HEK293 (cell line): Measurements from ENCODE around the gene EFEMP2.

Source experiments
- MZF1 ChIP-seq: fragments of 450-650 bp; formaldehyde crosslinking; IDR thresholded peaks from 2 replicates; pipeline ENCODE4 v1.5.1; 2017; ENCODE audit warnings: missing biosample characterization, missing genetic modification characterization, borderline replicate concordance
- ZNF112 ChIP-seq: fragments of 450-650 bp; formaldehyde crosslinking; IDR thresholded peaks from 2 replicates; pipeline ENCODE4 v1.5.0; 2017; ENCODE audit warnings: missing biosample characterization, missing genetic modification characterization
- ZNF121 ChIP-seq: fragments of 450-650 bp; formaldehyde crosslinking; IDR thresholded peaks from 2 replicates; pipeline ENCODE4 v1.5.1; 2016; ENCODE audit warnings: missing biosample characterization, missing genetic modification characterization
- ZNF274 ChIP-seq, 2 experiments: fragments of 200-500 bp in 1 of 2; fragments of 450-650 bp in 1 of 2; sonication (Bioruptor generic) in 1 of 2; formaldehyde crosslinking in 1 of 2; IDR thresholded peaks; 2 replicates each; pipeline versions ENCODE4 v1.5.1 to v1.6.1; 2014 to 2016; ENCODE audit warnings: borderline replicate concordance in 1 of 2, inconsistent platforms in 1 of 2, low read length in 1 of 2, missing biosample characterization in 1 of 2, missing genetic modification characterization in 1 of 2
- ZNF366 ChIP-seq: fragments of 450-650 bp; formaldehyde crosslinking; conservative IDR thresholded peaks from 2 replicates; pipeline ENCODE4 v1.5.1; 2016; ENCODE audit warnings: missing biosample characterization, missing genetic modification characterization
- ZNF426 ChIP-seq: fragments of 450-650 bp; formaldehyde crosslinking; IDR thresholded peaks from 2 replicates; pipeline ENCODE4 v1.5.1; 2017; ENCODE audit warnings: missing biosample characterization, missing genetic modification characterization, mild to moderate bottlenecking, inconsistent platforms, moderate library complexity
- ZNF561 ChIP-seq: fragments of 450-650 bp; IDR thresholded peaks from 2 replicates; pipeline ENCODE4 v1.5.1; 2018; ENCODE audit warnings: missing biosample characterization, missing genetic modification characterization, borderline replicate concordance
- ZNF600 ChIP-seq: fragments of 450-650 bp; formaldehyde crosslinking; IDR thresholded peaks from 2 replicates; pipeline ENCODE4 v1.5.1; 2016; ENCODE audit warnings: missing biosample characterization, missing genetic modification characterization
- TF ChIP-seq, protein P1 (sequence below): fragments of 450-650 bp; formaldehyde crosslinking; IDR thresholded peaks from 2 replicates; pipeline ENCODE4 v1.5.1; 2016; ENCODE audit warnings: missing biosample characterization, missing genetic modification characterization
- TF ChIP-seq, protein P2 (sequence below): fragments of 450-650 bp; formaldehyde crosslinking; IDR thresholded peaks from 2 replicates; pipeline ENCODE4 v1.5.1; 2016; ENCODE audit warnings: missing biosample characterization, missing genetic modification characterization
- TF ChIP-seq, protein P3 (sequence below): sonication (generic); formaldehyde crosslinking; IDR thresholded peaks from 2 replicates; pipeline ENCODE4 v1.8.1; 2022; ENCODE audit warnings: mild to moderate bottlenecking, moderate library complexity, missing genetic modification reagents
- TF ChIP-seq, protein P4 (sequence below): fragments of 450-650 bp; formaldehyde crosslinking; IDR thresholded peaks from 2 replicates; pipeline ENCODE4 v1.5.1; 2016; ENCODE audit warnings: missing biosample characterization, missing genetic modification characterization
- TF ChIP-seq, protein P5 (sequence below): fragments of 450-650 bp; formaldehyde crosslinking; IDR thresholded peaks from 2 replicates; pipeline ENCODE4 v1.5.1; 2016; ENCODE audit warnings: missing biosample characterization, missing genetic modification characterization, low read depth
- TF ChIP-seq, protein P6 (sequence below): fragments of 450-650 bp; formaldehyde crosslinking; IDR thresholded peaks from 2 replicates; pipeline ENCODE4 v1.5.1; 2017; ENCODE audit warnings: missing biosample characterization, missing genetic modification characterization

DNA sequence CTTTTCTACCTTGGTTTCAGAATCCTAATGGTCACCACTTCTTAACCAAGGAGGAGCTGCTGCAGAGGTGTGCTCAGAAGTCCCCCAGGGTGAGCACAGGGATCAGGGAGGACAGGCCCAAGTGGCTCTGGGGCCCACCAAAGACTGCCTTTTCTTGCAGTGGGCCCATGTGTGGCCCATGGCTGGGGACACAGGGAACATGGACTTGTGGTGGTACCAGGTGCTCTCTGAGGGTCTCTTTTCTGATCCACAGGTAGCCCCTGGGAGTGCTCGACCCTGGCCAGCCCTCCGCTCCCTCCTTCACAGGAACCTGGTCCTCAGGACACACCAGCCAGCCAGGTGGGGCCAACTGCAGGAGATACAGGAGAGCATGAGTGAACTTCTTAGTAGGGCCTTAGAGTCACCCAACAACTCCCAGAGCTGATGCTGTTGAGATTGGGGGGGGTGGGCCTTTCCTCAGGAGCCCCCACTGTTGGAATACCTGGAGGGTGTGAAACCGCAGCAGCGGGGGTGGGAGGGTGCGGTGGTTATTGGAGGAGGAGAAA, 10.3 kb downstream of the EFEMP2 start:
- TF ChIP-seq, protein P1, sequence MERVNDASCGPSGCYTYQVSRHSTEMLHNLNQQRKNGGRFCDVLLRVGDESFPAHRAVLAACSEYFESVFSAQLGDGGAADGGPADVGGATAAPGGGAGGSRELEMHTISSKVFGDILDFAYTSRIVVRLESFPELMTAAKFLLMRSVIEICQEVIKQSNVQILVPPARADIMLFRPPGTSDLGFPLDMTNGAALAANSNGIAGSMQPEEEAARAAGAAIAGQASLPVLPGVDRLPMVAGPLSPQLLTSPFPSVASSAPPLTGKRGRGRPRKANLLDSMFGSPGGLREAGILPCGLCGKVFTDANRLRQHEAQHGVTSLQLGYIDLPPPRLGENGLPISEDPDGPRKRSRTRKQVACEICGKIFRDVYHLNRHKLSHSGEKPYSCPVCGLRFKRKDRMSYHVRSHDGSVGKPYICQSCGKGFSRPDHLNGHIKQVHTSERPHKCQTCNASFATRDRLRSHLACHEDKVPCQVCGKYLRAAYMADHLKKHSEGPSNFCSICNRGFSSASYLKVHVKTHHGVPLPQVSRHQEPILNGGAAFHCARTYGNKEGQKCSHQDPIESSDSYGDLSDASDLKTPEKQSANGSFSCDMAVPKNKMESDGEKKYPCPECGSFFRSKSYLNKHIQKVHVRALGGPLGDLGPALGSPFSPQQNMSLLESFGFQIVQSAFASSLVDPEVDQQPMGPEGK (tag by site-specific recombination): no peak
- TF ChIP-seq, protein P2, sequence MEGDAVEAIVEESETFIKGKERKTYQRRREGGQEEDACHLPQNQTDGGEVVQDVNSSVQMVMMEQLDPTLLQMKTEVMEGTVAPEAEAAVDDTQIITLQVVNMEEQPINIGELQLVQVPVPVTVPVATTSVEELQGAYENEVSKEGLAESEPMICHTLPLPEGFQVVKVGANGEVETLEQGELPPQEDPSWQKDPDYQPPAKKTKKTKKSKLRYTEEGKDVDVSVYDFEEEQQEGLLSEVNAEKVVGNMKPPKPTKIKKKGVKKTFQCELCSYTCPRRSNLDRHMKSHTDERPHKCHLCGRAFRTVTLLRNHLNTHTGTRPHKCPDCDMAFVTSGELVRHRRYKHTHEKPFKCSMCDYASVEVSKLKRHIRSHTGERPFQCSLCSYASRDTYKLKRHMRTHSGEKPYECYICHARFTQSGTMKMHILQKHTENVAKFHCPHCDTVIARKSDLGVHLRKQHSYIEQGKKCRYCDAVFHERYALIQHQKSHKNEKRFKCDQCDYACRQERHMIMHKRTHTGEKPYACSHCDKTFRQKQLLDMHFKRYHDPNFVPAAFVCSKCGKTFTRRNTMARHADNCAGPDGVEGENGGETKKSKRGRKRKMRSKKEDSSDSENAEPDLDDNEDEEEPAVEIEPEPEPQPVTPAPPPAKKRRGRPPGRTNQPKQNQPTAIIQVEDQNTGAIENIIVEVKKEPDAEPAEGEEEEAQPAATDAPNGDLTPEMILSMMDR: no peak
- TF ChIP-seq ZNF121 (tag by site-specific recombination): no peak
- no peak for TF ChIP-seq ZNF561 (tag by site-specific recombination)
- no peak for TF ChIP-seq MZF1
- TF ChIP-seq, protein P3, sequence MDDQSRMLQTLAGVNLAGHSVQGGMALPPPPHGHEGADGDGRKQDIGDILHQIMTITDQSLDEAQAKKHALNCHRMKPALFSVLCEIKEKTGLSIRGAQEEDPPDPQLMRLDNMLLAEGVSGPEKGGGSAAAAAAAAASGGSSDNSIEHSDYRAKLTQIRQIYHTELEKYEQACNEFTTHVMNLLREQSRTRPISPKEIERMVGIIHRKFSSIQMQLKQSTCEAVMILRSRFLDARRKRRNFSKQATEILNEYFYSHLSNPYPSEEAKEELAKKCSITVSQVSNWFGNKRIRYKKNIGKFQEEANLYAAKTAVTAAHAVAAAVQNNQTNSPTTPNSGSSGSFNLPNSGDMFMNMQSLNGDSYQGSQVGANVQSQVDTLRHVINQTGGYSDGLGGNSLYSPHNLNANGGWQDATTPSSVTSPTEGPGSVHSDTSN (CRISPR knock-in tag): no peak
- TF ChIP-seq ZNF366 (tag by site-specific recombination): no peak
- no peak for TF ChIP-seq ZNF112 (tag by site-specific recombination)
- no peak for TF ChIP-seq ZNF274 (IDR thresholded peaks at IDR 0.05; ENCODE audit: low read length)
- TF ChIP-seq ZNF274 (tag by site-specific recombination; IDR thresholded peaks at IDR 0.05; ENCODE audit: borderline replicate concordance): no peak
- TF ChIP-seq, protein P4, sequence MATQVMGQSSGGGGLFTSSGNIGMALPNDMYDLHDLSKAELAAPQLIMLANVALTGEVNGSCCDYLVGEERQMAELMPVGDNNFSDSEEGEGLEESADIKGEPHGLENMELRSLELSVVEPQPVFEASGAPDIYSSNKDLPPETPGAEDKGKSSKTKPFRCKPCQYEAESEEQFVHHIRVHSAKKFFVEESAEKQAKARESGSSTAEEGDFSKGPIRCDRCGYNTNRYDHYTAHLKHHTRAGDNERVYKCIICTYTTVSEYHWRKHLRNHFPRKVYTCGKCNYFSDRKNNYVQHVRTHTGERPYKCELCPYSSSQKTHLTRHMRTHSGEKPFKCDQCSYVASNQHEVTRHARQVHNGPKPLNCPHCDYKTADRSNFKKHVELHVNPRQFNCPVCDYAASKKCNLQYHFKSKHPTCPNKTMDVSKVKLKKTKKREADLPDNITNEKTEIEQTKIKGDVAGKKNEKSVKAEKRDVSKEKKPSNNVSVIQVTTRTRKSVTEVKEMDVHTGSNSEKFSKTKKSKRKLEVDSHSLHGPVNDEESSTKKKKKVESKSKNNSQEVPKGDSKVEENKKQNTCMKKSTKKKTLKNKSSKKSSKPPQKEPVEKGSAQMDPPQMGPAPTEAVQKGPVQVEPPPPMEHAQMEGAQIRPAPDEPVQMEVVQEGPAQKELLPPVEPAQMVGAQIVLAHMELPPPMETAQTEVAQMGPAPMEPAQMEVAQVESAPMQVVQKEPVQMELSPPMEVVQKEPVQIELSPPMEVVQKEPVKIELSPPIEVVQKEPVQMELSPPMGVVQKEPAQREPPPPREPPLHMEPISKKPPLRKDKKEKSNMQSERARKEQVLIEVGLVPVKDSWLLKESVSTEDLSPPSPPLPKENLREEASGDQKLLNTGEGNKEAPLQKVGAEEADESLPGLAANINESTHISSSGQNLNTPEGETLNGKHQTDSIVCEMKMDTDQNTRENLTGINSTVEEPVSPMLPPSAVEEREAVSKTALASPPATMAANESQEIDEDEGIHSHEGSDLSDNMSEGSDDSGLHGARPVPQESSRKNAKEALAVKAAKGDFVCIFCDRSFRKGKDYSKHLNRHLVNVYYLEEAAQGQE: no peak
- TF ChIP-seq ZNF600 (tag by site-specific recombination): no peak
- TF ChIP-seq, protein P5, sequence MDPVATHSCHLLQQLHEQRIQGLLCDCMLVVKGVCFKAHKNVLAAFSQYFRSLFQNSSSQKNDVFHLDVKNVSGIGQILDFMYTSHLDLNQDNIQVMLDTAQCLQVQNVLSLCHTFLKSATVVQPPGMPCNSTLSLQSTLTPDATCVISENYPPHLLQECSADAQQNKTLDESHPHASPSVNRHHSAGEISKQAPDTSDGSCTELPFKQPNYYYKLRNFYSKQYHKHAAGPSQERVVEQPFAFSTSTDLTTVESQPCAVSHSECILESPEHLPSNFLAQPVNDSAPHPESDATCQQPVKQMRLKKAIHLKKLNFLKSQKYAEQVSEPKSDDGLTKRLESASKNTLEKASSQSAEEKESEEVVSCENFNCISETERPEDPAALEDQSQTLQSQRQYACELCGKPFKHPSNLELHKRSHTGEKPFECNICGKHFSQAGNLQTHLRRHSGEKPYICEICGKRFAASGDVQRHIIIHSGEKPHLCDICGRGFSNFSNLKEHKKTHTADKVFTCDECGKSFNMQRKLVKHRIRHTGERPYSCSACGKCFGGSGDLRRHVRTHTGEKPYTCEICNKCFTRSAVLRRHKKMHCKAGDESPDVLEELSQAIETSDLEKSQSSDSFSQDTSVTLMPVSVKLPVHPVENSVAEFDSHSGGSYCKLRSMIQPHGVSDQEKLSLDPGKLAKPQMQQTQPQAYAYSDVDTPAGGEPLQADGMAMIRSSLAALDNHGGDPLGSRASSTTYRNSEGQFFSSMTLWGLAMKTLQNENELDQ (tag by site-specific recombination): no peak
- TF ChIP-seq ZNF426 (tag by site-specific recombination): no peak
- TF ChIP-seq, protein P6, sequence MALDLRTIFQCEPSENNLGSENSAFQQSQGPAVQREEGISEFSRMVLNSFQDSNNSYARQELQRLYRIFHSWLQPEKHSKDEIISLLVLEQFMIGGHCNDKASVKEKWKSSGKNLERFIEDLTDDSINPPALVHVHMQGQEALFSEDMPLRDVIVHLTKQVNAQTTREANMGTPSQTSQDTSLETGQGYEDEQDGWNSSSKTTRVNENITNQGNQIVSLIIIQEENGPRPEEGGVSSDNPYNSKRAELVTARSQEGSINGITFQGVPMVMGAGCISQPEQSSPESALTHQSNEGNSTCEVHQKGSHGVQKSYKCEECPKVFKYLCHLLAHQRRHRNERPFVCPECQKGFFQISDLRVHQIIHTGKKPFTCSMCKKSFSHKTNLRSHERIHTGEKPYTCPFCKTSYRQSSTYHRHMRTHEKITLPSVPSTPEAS (tag by site-specific recombination): no peak
